Right ventricle myocardium inferior (tissue), 1 donor: Measurements from ENCODE around the gene TEX10. TPM values are rescaled to one million over a fixed set of nuclear protein-coding genes. Genes with fewer than 3 reads are reported as not detected.
"Not testable (repeated sequence)": the region's sequence is repeated elsewhere in the genome, so short reads cannot be mapped to it uniquely, and the experiment has no call there.

Experiments used
- ATAC-seq: fragments of 200-7000 bp; cut with Tn5 transposase; one replicate; pipeline ENCODE4 v1.9.1; 2020; ENCODE audit warnings: mild to moderate bottlenecking, moderate library complexity
- DNase-seq: peaks from one replicate; pipeline ENCODE4 v3.0.0; 2021; ENCODE audit errors: missing footprints
- intact Hi-C: fragments of 100-400 bp; cut with DNase I; formaldehyde crosslinking; loops from one replicate; pipeline ENCODE4 v1.11.0; 2022
- long read RNA-seq: library from polyadenylated mRNA; unstranded; transcript quantifications from one replicate; pipeline ENCODE4 v2.0.0, GENCODE V29; 2021
- total RNA-seq: library from RNA; stranded (reverse); fragmentation: NEBNext Ultra II Directional; extraction: Animal tissue kit (Norgen Biotek cat#: 25700); gene quantifications from one replicate; pipeline ENCODE4 v1.2.1, GENCODE V29; 2021
- donor health status: DM: no; HTN: yes; CAD: no; lungs with severe emphysema.

Gene TEX10
- total RNA-seq: 7.5 TPM
- long read RNA-seq, transcript TEX10-201 (15 exons, 3,074 nt): major isoform, 9 of 10 reads
- long read RNA-seq, partial matches to known transcripts: 0 of 10 reads
- long read RNA-seq, other reads (novel, unspliced or antisense): 1 of 10 reads

DNA sequence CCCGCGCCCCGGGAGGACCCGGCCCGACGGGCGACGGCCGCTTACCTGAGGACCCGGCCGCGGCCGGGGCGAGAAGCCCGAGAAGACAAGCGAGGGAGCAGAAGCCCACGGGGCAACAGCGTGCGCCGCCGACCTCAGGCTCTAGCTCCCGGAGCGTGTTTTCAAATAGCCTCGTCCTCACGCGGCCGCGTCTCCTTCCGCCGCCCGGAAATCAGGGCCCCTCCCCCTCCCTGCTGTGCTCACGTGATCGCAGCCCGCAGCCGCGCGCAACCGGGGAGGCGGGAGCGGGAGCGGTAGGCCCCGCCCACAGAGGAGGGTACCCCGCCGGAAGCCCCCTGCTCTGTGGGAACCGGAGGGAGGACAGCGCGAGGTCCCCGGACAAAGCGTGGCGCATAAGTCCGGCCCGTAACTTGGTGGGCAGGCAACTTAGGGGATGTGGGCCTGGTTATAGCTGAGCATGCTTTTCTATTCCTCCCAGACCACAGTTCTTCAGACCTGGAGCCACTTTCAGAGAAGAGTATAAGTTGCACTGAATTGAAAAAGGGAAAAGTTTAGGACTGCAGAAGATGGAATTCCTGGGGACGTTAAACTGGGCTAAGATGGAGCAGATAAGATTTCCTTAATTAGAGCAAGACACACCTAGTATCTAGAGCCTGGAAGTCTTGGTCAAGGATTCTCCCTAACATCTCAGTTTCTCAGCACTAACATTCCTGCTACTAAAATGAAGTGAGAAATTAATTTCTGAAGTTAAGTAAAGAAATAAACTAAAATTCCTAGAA, at the start of gene TEX10:
Gene TEX10 (minus strand): TSS at position 216 of the 779 bp plus-strand sequence. CDS start 3,579 bp downstream, outside the sequence.
- ATAC-seq: peak; percentile 98
- intact Hi-C loops: loop anchor here (5.0 to 10.0 kb wide), 2 partner anchors 74 to 242 kb away; partner anchors contain the start of gene MSANTD3
- DNase-seq: peak; percentile 96

GRCh38 chr9:100401042-100401441, 48.3 kb upstream of the TEX10 start:
- DNase-seq (no peak), ATAC-seq (no peak)
- intact Hi-C loops: no loop called here

DNA sequence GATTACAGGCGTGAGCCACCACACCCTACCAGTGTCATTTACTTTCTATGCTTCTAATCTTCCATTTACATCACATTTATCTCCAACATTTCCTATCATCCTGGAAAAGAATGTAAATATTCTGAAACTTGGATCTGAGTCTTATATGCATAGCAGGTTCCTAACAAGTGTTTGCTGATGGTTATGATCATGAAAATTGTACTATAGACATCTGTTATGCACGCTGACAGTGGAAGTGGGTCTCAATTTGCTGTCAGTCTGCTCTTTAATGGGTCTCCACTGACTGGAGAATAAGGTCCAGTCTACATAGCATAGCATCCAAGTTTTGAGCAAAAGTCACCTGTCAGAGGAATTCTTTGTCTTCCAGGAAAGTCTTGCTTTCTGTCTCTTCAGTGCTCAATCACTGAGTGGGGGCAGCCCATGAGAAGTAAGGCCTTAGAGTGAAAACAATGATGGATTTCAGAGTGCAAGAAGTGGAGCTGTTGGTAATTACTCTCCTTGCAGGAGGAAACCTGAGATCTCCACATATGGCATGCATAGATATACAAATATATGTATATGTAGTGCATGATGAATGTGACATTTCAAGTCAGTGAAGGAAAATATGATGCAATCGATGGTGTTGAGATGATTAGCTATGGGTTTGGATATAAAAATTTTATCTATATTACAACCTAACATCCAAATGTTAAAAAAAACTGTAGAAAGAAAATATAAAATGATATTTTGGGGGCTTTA, 45.0 kb upstream of the TEX10 start:
- DNase-seq: no peak
- no peak for ATAC-seq
- intact Hi-C loops: no loop called here

DNA sequence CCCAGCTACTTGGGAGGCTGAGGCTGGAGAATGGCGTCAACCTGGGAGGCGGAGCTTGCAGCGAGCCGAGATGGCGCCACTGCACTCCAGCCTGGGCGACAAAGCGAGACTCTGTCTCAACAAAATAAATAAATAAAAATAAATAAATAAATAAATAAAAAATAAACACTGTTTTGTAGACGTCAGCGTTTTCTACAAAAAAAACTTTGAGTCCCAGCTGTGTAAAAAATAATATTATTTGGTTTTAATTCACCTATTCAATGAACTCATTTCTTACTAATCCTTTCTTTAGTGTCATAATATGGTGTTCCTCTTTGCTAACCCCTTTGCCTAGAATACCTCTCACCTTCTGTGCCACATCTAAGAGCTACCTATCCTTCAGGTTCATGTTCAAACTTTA, 44.0 kb upstream of the TEX10 start:
- ATAC-seq: no peak
- no peak for DNase-seq
- intact Hi-C loops: no loop called here

DNA sequence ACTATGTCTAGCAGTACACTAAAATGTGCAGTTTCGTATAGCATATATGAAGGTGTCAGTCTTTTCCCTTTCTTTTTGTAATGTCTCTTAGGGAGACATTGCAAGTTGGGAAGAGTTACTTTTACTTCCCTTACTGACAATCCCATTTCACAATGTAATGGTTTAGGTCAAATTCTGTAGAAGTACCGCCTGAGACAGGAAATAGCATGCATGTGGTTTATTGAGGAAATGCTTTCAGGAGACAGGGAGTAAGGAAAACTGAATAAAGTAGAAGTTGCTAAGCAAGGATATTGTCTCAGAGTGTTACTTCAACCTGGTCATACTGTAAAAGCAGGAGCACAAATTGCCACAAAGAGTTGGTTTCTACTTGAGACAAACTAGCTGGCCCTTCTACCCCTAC, 42.1 kb upstream of the TEX10 start:
- ATAC-seq (no peak), DNase-seq (no peak)
- intact Hi-C loops: no loop called here

- ATAC-seq (no peak), DNase-seq (no peak)
- intact Hi-C loops: no loop called here
These were observed 41.4 kb upstream of the TEX10 start for GRCh38 chr9:100394032-100394695.

DNA sequence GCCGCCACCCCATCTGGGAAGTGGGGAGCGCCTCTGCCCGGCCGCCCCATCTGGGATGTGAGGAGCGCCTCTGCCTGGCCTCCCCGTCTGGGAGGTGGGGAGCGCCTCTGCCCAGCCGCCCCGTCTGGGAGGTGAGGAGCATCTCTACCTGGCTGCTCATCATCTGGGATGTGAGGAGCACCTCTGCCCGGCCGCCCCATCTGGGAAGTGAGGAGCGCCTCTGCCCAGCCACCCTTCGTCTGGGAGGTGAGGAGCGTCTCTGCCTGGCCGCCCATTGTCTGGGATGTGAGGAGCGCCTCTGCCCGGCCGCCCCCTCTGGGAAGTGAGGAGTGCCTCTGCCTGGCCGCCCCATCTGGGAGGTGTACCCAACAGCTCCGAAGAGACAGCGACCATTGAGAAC, 40.2 kb upstream of the TEX10 start:
- ATAC-seq: not testable (repeated sequence)

GRCh38 chr9:100379862-100380261, 27.1 kb upstream of the TEX10 start:
- DNase-seq (no peak), ATAC-seq (no peak)
- intact Hi-C loops: no loop called here

More for the DNA sequence above, 40.2 kb upstream of the TEX10 start:
- intact Hi-C loops, DNase-seq: not testable (repeated sequence)

- DNase-seq (no peak), ATAC-seq (no peak)
- intact Hi-C loops: no loop called here
These were observed 24.3 kb upstream of the TEX10 start for GRCh38 chr9:100377015-100377414.

DNA sequence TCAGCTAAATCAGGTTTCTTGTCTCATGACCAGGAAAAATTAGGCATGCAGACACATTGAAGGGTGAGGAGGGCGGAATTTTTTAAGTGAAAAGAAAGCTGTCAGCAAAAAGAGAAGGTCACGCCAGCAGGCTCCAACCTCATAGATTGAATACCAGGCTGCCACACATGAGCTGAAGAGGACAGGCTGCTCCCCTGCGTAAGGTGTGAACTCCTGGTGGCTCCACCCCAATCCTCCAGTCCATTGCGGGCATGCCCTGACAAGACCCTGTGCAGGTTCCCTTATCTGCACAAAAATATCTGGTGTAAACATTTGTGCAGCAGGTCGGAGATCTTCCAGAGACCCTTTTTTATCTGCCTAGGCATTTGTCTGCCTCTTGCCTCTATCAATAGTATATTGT, 22.9 kb upstream of the TEX10 start:
- intact Hi-C loops: no loop called here
- no peak for ATAC-seq
- DNase-seq: no peak

GRCh38 chr9:100372648-100373047, 19.9 kb upstream of the TEX10 start:
- no peak for ATAC-seq
- no peak for DNase-seq
- intact Hi-C loops: no loop called here

DNA sequence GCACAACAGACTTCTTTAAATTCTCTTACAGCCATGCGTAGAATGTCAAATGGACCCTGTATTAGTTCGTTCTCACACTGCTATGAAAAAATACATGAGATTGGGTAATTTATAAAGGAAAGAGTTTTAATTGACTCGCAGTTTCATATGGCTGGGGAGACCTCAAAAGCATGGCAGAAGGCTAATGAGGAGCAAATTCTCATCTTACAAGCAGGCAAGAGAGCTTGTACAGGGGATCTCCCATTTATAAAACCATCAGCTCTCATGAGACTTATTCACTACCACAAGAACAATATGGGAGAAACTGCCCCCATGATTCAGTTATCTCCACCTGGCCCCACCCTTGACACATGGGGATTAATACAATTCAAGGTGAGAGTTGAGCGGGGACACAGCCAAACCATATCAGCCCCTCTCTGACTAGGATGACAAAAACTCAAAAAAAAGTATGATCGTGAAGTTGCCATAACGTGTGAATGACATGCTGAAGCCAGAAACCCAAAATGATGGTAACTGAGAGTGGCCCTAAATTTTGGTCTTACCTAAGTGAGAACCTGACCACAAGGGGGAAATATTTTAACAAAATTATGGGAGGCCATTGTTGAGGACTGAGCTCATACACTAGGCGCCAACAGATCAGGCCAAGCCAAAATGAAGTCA, 17.5 kb upstream of the TEX10 start:
- ATAC-seq (no peak), DNase-seq (no peak)
- intact Hi-C loops: no loop called here

- intact Hi-C loops: no loop called here
- DNase-seq (no peak), ATAC-seq (no peak)
These were observed 15.9 kb upstream of the TEX10 start for GRCh38 chr9:100368672-100369071.

- ATAC-seq (no peak), DNase-seq (no peak)
- intact Hi-C loops: no loop called here
These were observed 13.4 kb upstream of the TEX10 start for GRCh38 chr9:100366121-100366520.

GRCh38 chr9:100364013-100364412, 11.3 kb upstream of the TEX10 start:
- DNase-seq (no peak), ATAC-seq (no peak)
- intact Hi-C loops: no loop called here

- no peak for ATAC-seq
- intact Hi-C loops: loop anchor here (10.0 kb wide), 1 partner anchor 236 kb away; no protein-coding TSS in a partner anchor
- no peak for DNase-seq
These were observed 6.3 kb upstream of the TEX10 start for GRCh38 chr9:100359057-100359456.

GRCh38 chr9:100357501-100357900, 4.8 kb upstream of the TEX10 start:
- ATAC-seq: no peak
- intact Hi-C loops: loop anchor here (10.0 kb wide), 1 partner anchor 237 kb away; no protein-coding TSS in a partner anchor
- DNase-seq: no peak

DNA sequence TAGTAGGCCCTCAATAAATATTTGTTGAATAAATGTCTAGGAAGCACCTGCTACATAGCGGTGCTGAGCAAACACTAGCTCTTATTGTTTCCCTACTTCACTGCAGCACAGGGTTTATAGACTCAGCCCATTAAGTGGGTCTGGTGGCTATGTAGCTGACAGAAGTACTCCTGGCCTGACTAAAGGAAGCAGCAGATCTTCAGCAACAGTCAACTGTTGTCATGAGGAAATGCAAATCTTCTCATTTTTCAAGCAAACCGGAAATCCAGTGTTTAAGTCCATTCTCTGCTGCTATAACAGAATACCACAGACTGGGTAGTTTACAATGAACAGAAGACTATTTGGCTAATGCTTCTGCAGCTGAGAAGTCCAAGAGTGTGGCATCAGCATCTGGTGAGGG, 2.8 kb upstream of the TEX10 start:
- intact Hi-C loops: loop anchor here (10.0 kb wide), 1 partner anchor 239 kb away; no protein-coding TSS in a partner anchor
- ATAC-seq (no peak), DNase-seq (no peak)
